Immature natural killer cell (primary cell): ENCODE measurements around the gene KCNJ12. TPM values are rescaled to one million over a fixed set of nuclear protein-coding genes. Genes with fewer than 3 reads are reported as not detected.

Source experiments
- DNase-seq, 3 donors: peaks; one replicate each; pipeline ENCODE4 v3.0.0; 2022; ENCODE audit warnings: mixed read lengths in 1 of 3
- H3K27ac Mint-ChIP-seq, 6 donors: one replicate each; pipeline ENCODE4 v1.8.0; 2020; ENCODE audit warnings: mixed read lengths in 6 of 6, mild to moderate bottlenecking in 5 of 6, inconsistent platforms in 4 of 6, moderate library complexity in 3 of 6
- H3K27me3 Mint-ChIP-seq, 3 donors: one replicate each; pipeline ENCODE4 v1.8.0; 2020 to 2021; ENCODE audit warnings: low read depth in 3 of 3, mild to moderate bottlenecking in 3 of 3, mixed read lengths in 3 of 3, moderate library complexity in 3 of 3, inconsistent platforms in 1 of 3
- H3K36me3 Mint-ChIP-seq, 3 donors: one replicate each; pipeline ENCODE4 v1.8.0; 2020; ENCODE audit warnings: mixed read lengths in 3 of 3, inconsistent platforms in 2 of 3, mild to moderate bottlenecking in 2 of 3
- H3K4me1 Mint-ChIP-seq, 2 donors: one replicate each; pipeline ENCODE4 v1.8.0; 2020; ENCODE audit warnings: inconsistent platforms in 2 of 2, mild to moderate bottlenecking in 2 of 2, mixed read lengths in 2 of 2, moderate library complexity in 1 of 2
- H3K4me3 Mint-ChIP-seq, 5 donors: one replicate each; pipeline ENCODE4 v1.8.0; 2020; ENCODE audit warnings: mild to moderate bottlenecking in 5 of 5, mixed read lengths in 5 of 5, inconsistent platforms in 3 of 5, moderate library complexity in 3 of 5
- H3K9me3 Mint-ChIP-seq, 6 donors: one replicate each; pipeline ENCODE4 v1.8.0; 2020; ENCODE audit warnings: mild to moderate bottlenecking in 6 of 6, mixed read lengths in 6 of 6, inconsistent platforms in 4 of 6, moderate library complexity in 3 of 6
- polyA plus RNA-seq, 3 donors: library from polyadenylated mRNA; unstranded; fragments of 300-500 nt; fragmentation: Illumina TruSeq; gene quantifications; one replicate each; pipeline ENCODE4 v1.2.3, GENCODE V29; 2021

Gene KCNJ12
- polyA plus RNA-seq, 3 donors from 2014 or later, result not detected

- H3K36me3 Mint-ChIP-seq, result no peaks in the 10 kb centered on the region
- H3K27me3 Mint-ChIP-seq, result peaks cover 8 to 15% (median 13%) of the 10 kb centered on the region in 3 donors
- no peak overlapping the region for H3K27ac Mint-ChIP-seq
- DNase-seq, result no peak
- H3K4me1 Mint-ChIP-seq, result peaks cover 0 to 2% of the 10 kb centered on the region in 2 donors
- H3K4me3 Mint-ChIP-seq, result no peak overlapping the region
- H3K9me3 Mint-ChIP-seq, result peaks cover 0 to 2% (median 0%) of the 10 kb centered on the region in 6 donors
These were observed 2.4 kb downstream of the KCNJ12 start for GRCh38 chr17:21378553-21378952.

GRCh38 chr17:21379080-21379711, 3.0 kb downstream of the KCNJ12 start:
- Mint-ChIP-seq H3K4me3 (no peak overlapping the region), H3K36me3 (no peaks in the 10 kb centered on the region), H3K27ac (no peak overlapping the region), H3K27me3 (peaks cover 8 to 15% (median 13%) of the 10 kb centered on the region in 3 donors), H3K9me3 (peaks cover 0 to 2% (median 0%) of the 10 kb centered on the region in 6 donors), H3K4me1 (peaks cover 0 to 2% of the 10 kb centered on the region in 2 donors)
- no peak for DNase-seq

- no peaks in the 10 kb centered on the region for H3K36me3 Mint-ChIP-seq
- H3K9me3 Mint-ChIP-seq, result no peaks in the 10 kb centered on the region
- DNase-seq, result no peak
- H3K4me1 Mint-ChIP-seq, result peaks cover 0 to 2% of the 10 kb centered on the region in 2 donors
- H3K27ac Mint-ChIP-seq, result no peak overlapping the region
- peaks cover 2 to 12% (median 8%) of the 10 kb centered on the region in 3 donors for H3K27me3 Mint-ChIP-seq
- H3K4me3 Mint-ChIP-seq, result no peak overlapping the region
These were observed 4.5 kb downstream of the KCNJ12 start for GRCh38 chr17:21380659-21381058.

GRCh38 chr17:21381076-21381706, 5.0 kb downstream of the KCNJ12 start:
- DNase-seq, result no peak
- H3K27me3 Mint-ChIP-seq, result peaks cover 0 to 11% (median 8%) of the 10 kb centered on the region in 3 donors
- no peaks in the 10 kb centered on the region for H3K9me3 Mint-ChIP-seq
- no peaks in the 10 kb centered on the region for H3K4me1 Mint-ChIP-seq
- no peak overlapping the region for H3K27ac Mint-ChIP-seq
- no peaks in the 10 kb centered on the region for H3K36me3 Mint-ChIP-seq
- no peak overlapping the region for H3K4me3 Mint-ChIP-seq

GRCh38 chr17:21382560-21383495, 6.7 kb downstream of the KCNJ12 start:
- DNase-seq, result no peak
- no peaks in the 10 kb centered on the region for H3K4me1 Mint-ChIP-seq
- no peaks in the 10 kb centered on the region for H3K36me3 Mint-ChIP-seq
- no peak overlapping the region for H3K27ac Mint-ChIP-seq
- H3K27me3 Mint-ChIP-seq, result peaks cover 0 to 6% (median 5%) of the 10 kb centered on the region in 3 donors
- H3K9me3 Mint-ChIP-seq, result no peaks in the 10 kb centered on the region
- H3K4me3 Mint-ChIP-seq, result no peak overlapping the region

GRCh38 chr17:21385281-21385845, 9.2 kb downstream of the KCNJ12 start:
- H3K9me3 Mint-ChIP-seq, result no peaks in the 10 kb centered on the region
- H3K4me1 Mint-ChIP-seq, result no peaks in the 10 kb centered on the region
- no peak for DNase-seq
- H3K36me3 Mint-ChIP-seq, result no peaks in the 10 kb centered on the region
- H3K27me3 Mint-ChIP-seq, result peaks cover 2 to 8% (median 2%) of the 10 kb centered on the region in 3 donors
- no peak overlapping the region for H3K4me3 Mint-ChIP-seq
- no peak overlapping the region for H3K27ac Mint-ChIP-seq

- Mint-ChIP-seq H3K4me1 (no peaks in the 10 kb centered on the region), H3K9me3 (no peaks in the 10 kb centered on the region), H3K4me3 (no peak overlapping the region), H3K36me3 (no peaks in the 10 kb centered on the region), H3K27ac (no peak overlapping the region), H3K27me3 (peaks cover 0 to 4% (median 2%) of the 10 kb centered on the region in 3 donors)
- DNase-seq, result no peak
These were observed 11.5 kb downstream of the KCNJ12 start for GRCh38 chr17:21387616-21388015.

- no peaks in the 10 kb centered on the region for H3K9me3 Mint-ChIP-seq
- DNase-seq, result no peak
- H3K27me3 Mint-ChIP-seq, result peaks cover 0 to 4% (median 2%) of the 10 kb centered on the region in 3 donors
These were observed 11.9 kb downstream of the KCNJ12 start for GRCh38 chr17:21388066-21388465.

GRCh38 chr17:21388944-21389343, 12.8 kb downstream of the KCNJ12 start:
- Mint-ChIP-seq H3K27ac (no peak overlapping the region), H3K36me3 (no peaks in the 10 kb centered on the region), H3K4me3 (no peak overlapping the region)

More at GRCh38 chr17:21388066-21388465, 11.9 kb downstream of the KCNJ12 start:
- Mint-ChIP-seq H3K4me3 (no peak overlapping the region), H3K36me3 (no peaks in the 10 kb centered on the region), H3K4me1 (no peaks in the 10 kb centered on the region), H3K27ac (no peak overlapping the region)

GRCh38 chr17:21389394-21389793, 13.2 kb downstream of the KCNJ12 start:
- Mint-ChIP-seq H3K27ac (no peak overlapping the region), H3K36me3 (no peaks in the 10 kb centered on the region), H3K27me3 (peaks cover 0 to 4% (median 2%) of the 10 kb centered on the region in 3 donors), H3K9me3 (no peaks in the 10 kb centered on the region), H3K4me1 (no peaks in the 10 kb centered on the region), H3K4me3 (no peak overlapping the region)
- no peak for DNase-seq

More at GRCh38 chr17:21388944-21389343, 12.8 kb downstream of the KCNJ12 start:
- Mint-ChIP-seq H3K27me3 (peaks cover 0 to 4% (median 2%) of the 10 kb centered on the region in 3 donors), H3K4me1 (no peaks in the 10 kb centered on the region), H3K9me3 (no peaks in the 10 kb centered on the region)
- DNase-seq, result no peak

GRCh38 chr17:21390294-21390693, 14.1 kb downstream of the KCNJ12 start:
- DNase-seq, result no peak
- H3K9me3 Mint-ChIP-seq, result no peaks in the 10 kb centered on the region
- no peaks in the 10 kb centered on the region for H3K4me1 Mint-ChIP-seq
- no peaks in the 10 kb centered on the region for H3K36me3 Mint-ChIP-seq
- H3K4me3 Mint-ChIP-seq, result no peak overlapping the region
- peaks cover 0 to 4% (median 2%) of the 10 kb centered on the region in 3 donors for H3K27me3 Mint-ChIP-seq
- H3K27ac Mint-ChIP-seq, result no peak overlapping the region

GRCh38 chr17:21392266-21392665, 16.1 kb downstream of the KCNJ12 start:
- H3K27ac Mint-ChIP-seq, result no peak overlapping the region

GRCh38 chr17:21394265-21394664, 18.1 kb downstream of the KCNJ12 start:
- H3K36me3 Mint-ChIP-seq, result no peaks in the 10 kb centered on the region
- no peak overlapping the region for H3K27ac Mint-ChIP-seq
- no peaks in the 10 kb centered on the region for H3K9me3 Mint-ChIP-seq
- peaks cover 0 to 2% (median 2%) of the 10 kb centered on the region in 3 donors for H3K27me3 Mint-ChIP-seq
- DNase-seq, result no peak
- H3K4me1 Mint-ChIP-seq, result no peaks in the 10 kb centered on the region
- H3K4me3 Mint-ChIP-seq, result no peak overlapping the region

More at GRCh38 chr17:21392266-21392665, 16.1 kb downstream of the KCNJ12 start:
- Mint-ChIP-seq H3K4me1 (no peaks in the 10 kb centered on the region), H3K27me3 (peaks cover 0 to 2% (median 2%) of the 10 kb centered on the region in 3 donors), H3K36me3 (no peaks in the 10 kb centered on the region), H3K4me3 (no peak overlapping the region), H3K9me3 (no peaks in the 10 kb centered on the region)
- no peak for DNase-seq
